OCI-LY7 (cell line): ENCODE data around the gene SMOC2. TPM values are rescaled to one million over a fixed set of nuclear protein-coding genes. Genes with fewer than 3 reads are reported as not detected.

ENCODE experiments used
- BruUV-seq: library from RNA; stranded (reverse); fragments of 400-500 nt; replicated peaks from 2 replicates; lab custom pipeline; 2021; lab: Mats Ljungman, UMichigan
- CTCF ChIA-PET: fragments of 300-600 bp; sonication (Branson Sonifier 250); formaldehyde crosslinking; loops from one replicate; lab custom pipeline; 2022; ENCODE audit warnings: antibody characterized with exemption; ENCODE audit not compliant: unreplicated experiment; lab: Charles Lee
- POLR2A ChIA-PET: fragments of 300-600 bp; sonication (Branson Sonifier 250); formaldehyde crosslinking; loops from one replicate; lab custom pipeline; 2022; ENCODE audit warnings: antibody characterized with exemption; lab: Charles Lee
- DNase-seq: peaks from one replicate; pipeline ENCODE4 v3.0.0-alpha.2; 2015; ENCODE audit warnings: low spot score
- H2AFZ ChIP-seq: fragments of 200-600 bp; sonication (generic), shearing (Covaris generic); 2 replicates; pipeline ENCODE4 v1.6.1; 2014; ENCODE audit warnings: mild to moderate bottlenecking, antibody characterized with exemption, low read length, moderate library complexity
- H3K27ac ChIP-seq: fragments of 200-600 bp; sonication (generic); 2 replicates; pipeline ENCODE4 v1.5.1; 2014; ENCODE audit warnings: mixed run types, low read depth, mild to moderate bottlenecking, moderate library complexity, low read length, inconsistent platforms; ENCODE audit not compliant: poor library complexity, severe bottlenecking
- H3K36me3 ChIP-seq: fragments of 200-600 bp; sonication (generic); 2 replicates; pipeline ENCODE4 v1.6.1; 2014; ENCODE audit warnings: mild to moderate bottlenecking, antibody characterized with exemption, low read length, moderate library complexity, mixed read lengths; ENCODE audit not compliant: insufficient read depth
- H3K4me1 ChIP-seq: fragments of 200-600 bp; sonication (generic); 2 replicates; pipeline ENCODE4 v1.5.1; 2014; ENCODE audit warnings: mild to moderate bottlenecking, low read length; ENCODE audit not compliant: insufficient read depth, poor library complexity, severe bottlenecking
- H3K4me2 ChIP-seq: fragments of 200-600 bp; sonication (generic); 2 replicates; pipeline ENCODE4 v1.6.1; 2014; ENCODE audit warnings: mild to moderate bottlenecking, low read length
- H3K4me3 ChIP-seq: fragments of 200-600 bp; sonication (generic); 2 replicates; pipeline ENCODE4 v1.5.1; 2014; ENCODE audit warnings: mild to moderate bottlenecking, low read depth, low read length; ENCODE audit not compliant: poor library complexity, severe bottlenecking
- H3K79me2 ChIP-seq: fragments of 200-600 bp; sonication (generic); 2 replicates; pipeline ENCODE4 v1.6.1; 2016; ENCODE audit warnings: low read depth, mild to moderate bottlenecking, low read length, moderate library complexity, mixed read lengths; ENCODE audit not compliant: insufficient read depth
- H3K9me2 ChIP-seq: fragments of 200-600 bp; sonication (generic); 2 replicates; pipeline ENCODE4 v1.6.1; 2016; ENCODE audit warnings: mild to moderate bottlenecking, low read length, mixed read lengths; ENCODE audit not compliant: insufficient read depth
- H3K9me3 ChIP-seq: fragments of 200-600 bp; sonication (generic); 2 replicates; pipeline ENCODE4 v1.6.1; 2014; ENCODE audit warnings: mild to moderate bottlenecking, mixed run types, low read length, mixed read lengths
- H4K20me1 ChIP-seq: fragments of 200-600 bp; sonication (generic); 2 replicates; pipeline ENCODE4 v1.6.1; 2014; ENCODE audit warnings: mild to moderate bottlenecking, antibody characterized with exemption, low read length, moderate library complexity, mixed read lengths; ENCODE audit not compliant: insufficient read depth
- CTCF ChIP-seq: fragments of 200-600 bp; sonication (generic); conservative IDR thresholded peaks from 2 replicates; pipeline ENCODE4 v1.5.1; 2014; ENCODE audit warnings: mild to moderate bottlenecking, antibody characterized with exemption, low read length, moderate library complexity, mixed read lengths
- EZH2phosphoT487 ChIP-seq: fragments of 200-600 bp; sonication (generic); IDR thresholded peaks from 2 replicates; pipeline ENCODE4 v1.6.1; 2018; ENCODE audit warnings: low read depth, borderline replicate concordance, mild to moderate bottlenecking, mixed run types, antibody characterized with exemption, low read length, moderate library complexity, mixed read lengths
- intact Hi-C: fragments of 100-400 bp; cut with micrococcal nuclease; formaldehyde crosslinking; loops from one replicate; pipeline ENCODE4 v1.10.0; 2022; ENCODE audit not compliant: unreplicated experiment
- total RNA-seq, 2 experiments: library from RNA; depleted of rRNA in 1 of 2; stranded (reverse); fragments of >200 nt in 1 of 2; shearing (Covaris generic) in 1 of 2; gene quantifications; 2 replicates each; pipeline ENCODE4 v1.2.3, GENCODE V29; 2014 to 2022

The SMOC2 gene
- total RNA-seq, 2 experiments from 2014 or later, result not detected

GRCh38 chr6:168456907-168457652, 16.1 kb downstream of the SMOC2 start:
- Histone ChIP-seq H3K9me2 (no peaks in the 10 kb centered on the region), H3K79me2 (no peaks in the 10 kb centered on the region), H3K36me3 (no peaks in the 10 kb centered on the region), H3K4me3 (no peak overlapping the region), H4K20me1 (no peaks in the 10 kb centered on the region), H3K9me3 (no peaks in the 10 kb centered on the region), H2AFZ (no peak overlapping the region), H3K4me1 (no peaks in the 10 kb centered on the region), H3K4me2 (no peak overlapping the region), H3K27ac (no peak overlapping the region)
- no peak for DNase-seq
- ChIA-PET CTCF (no interaction called here), POLR2A (no interaction called here)
- intact Hi-C loops, result no loop called here
- TF ChIP-seq EZH2phosphoT487 (no peak), CTCF (no peak)
- no TSS peak for BruUV-seq

GRCh38 chr6:168457653-168457934, 16.6 kb downstream of the SMOC2 start:
- Histone ChIP-seq H3K36me3 (no peaks in the 10 kb centered on the region), H3K79me2 (no peaks in the 10 kb centered on the region), H2AFZ (no peak overlapping the region), H3K4me1 (no peaks in the 10 kb centered on the region), H3K9me2 (no peaks in the 10 kb centered on the region), H3K4me3 (no peak overlapping the region), H3K27ac (no peak overlapping the region), H4K20me1 (no peaks in the 10 kb centered on the region), H3K9me3 (no peaks in the 10 kb centered on the region), H3K4me2 (no peak overlapping the region)
- ChIA-PET POLR2A (no interaction called here), CTCF (no interaction called here)
- no TSS peak for BruUV-seq
- intact Hi-C loops, result no loop called here
- DNase-seq, result no peak
- TF ChIP-seq CTCF, result no peak
- no peak for TF ChIP-seq EZH2phosphoT487

- Histone ChIP-seq H3K4me2 (no peak overlapping the region), H3K27ac (no peak overlapping the region), H3K9me3 (no peaks in the 10 kb centered on the region), H3K4me1 (no peaks in the 10 kb centered on the region), H3K4me3 (no peak overlapping the region), H3K36me3 (no peaks in the 10 kb centered on the region), H3K79me2 (no peaks in the 10 kb centered on the region), H4K20me1 (no peaks in the 10 kb centered on the region), H3K9me2 (no peaks in the 10 kb centered on the region), H2AFZ (no peak overlapping the region)
- ChIA-PET CTCF (no interaction called here), POLR2A (no interaction called here)
- intact Hi-C loops, result no loop called here
- no peak for TF ChIP-seq EZH2phosphoT487
- TF ChIP-seq CTCF, result no peak
- no TSS peak for BruUV-seq
- DNase-seq, result no peak
Measured at GRCh38 chr6:168458101-168458500, 17.1 kb downstream of the SMOC2 start.
